ENCODE measurements around the gene SMIM3.
"Not testable (repeated sequence)": the region's sequence is repeated elsewhere in the genome, so short reads cannot be mapped to it uniquely, and the experiment has no call there.

The SMIM3 gene

DNA sequence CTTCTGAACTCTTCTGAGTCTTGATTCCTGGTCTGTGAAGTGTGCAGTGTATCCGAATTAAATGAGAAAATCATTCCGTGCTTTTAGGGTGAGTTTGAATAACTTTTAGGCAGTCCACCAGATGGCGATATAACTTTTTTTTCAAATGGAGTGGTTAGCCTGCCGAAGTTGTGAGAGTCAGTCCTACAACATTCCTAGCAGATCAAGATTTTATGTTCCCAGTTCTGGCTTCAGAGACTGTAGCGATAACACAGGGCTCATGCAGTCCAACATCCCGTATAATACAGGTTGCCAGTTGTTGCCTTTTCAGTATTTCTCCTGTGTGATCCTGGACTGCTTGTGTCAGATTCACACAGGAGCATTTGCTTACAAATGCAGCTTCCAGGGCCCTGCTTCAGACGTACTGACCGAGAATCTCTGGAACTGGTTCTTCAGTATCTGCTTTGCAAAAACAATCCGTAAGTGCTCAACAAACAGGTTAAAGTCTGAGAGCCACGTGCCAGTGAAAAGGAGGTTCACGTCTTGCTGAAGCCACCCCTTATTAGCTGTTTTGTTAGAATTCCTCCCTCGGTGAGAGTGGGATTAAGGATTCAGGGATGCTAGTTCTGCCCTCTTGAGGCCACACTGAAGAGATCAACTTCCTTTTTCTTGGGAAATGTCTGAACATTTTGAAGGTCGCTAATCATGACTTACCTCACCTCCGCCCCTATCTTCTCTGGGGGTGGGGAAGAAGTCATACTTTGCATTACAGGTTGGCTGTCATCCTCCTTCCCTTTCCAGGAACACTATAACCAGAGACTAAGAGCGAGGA lies 22.8 kb downstream of the SMIM3 start:
- DNase-seq = no peak

GRCh38 chr5:150804388-150804787 lies 25.8 kb downstream of the SMIM3 start:
- DNase-seq = no peak

- no peak for DNase-seq
Measured at GRCh38 chr5:150809363-150809762, 30.8 kb downstream of the SMIM3 start.

- DNase-seq = no peak
Measured at GRCh38 chr5:150815010-150815409, 36.5 kb downstream of the SMIM3 start.

DNA sequence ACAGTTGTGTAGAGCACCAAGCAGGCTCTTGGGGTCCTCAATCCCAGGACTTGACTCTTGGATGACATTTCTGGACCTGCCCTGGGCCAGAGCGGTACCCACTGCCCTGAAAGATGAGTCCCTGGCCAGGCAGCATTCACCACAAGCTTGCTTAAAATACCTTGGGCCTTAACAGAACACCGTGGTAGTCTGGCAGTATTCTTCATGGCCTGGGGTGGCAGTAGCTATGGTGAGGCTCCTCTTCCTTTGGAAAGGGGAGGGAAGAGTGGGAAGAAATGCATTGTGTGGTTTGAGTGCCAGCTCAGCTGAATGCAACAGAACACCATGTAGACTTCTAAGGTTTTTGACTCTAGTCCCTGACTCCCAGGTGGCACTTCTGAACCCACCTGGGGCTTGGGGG lies 38.4 kb downstream of the SMIM3 start:
- no peak for DNase-seq

DNA sequence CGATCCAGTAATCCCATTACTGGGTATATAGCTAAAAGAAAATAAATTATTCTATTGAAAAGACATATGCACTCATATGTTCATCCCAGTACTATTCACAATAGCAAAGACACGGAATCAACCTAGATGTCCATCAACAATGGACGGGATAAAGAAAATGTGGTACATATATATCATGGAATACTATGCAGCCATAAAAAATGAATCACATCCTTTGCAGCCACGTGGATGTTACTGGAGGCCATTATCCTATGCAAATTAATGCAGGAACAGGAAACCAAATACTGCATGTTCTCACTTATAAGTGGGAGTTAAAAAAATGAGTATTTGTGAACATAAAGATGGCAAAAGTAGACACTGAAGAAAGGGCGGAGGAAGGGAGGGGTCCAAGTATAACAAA lies 51.2 kb downstream of the SMIM3 start:
- DNase-seq = no peak

DNA sequence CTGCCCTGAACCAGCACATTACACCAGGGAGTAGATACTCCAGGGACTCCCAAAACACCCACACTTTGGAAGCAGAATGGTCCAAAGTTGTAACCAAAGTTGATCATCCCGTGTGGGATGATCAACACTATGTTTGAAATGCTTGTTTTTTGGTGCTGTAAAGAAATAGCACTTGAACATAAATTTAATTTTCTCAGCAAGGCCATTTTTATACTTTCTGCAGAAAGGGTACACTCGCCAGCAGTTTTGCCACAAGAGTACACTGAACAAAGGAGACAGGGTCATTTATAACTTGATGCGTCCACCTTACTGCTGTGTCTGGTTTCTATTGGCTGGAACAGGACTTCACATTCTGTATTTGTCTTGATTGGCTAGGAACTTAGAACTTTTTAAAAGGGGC lies 53.3 kb downstream of the SMIM3 start:
- DNase-seq = not testable (repeated sequence)

DNA sequence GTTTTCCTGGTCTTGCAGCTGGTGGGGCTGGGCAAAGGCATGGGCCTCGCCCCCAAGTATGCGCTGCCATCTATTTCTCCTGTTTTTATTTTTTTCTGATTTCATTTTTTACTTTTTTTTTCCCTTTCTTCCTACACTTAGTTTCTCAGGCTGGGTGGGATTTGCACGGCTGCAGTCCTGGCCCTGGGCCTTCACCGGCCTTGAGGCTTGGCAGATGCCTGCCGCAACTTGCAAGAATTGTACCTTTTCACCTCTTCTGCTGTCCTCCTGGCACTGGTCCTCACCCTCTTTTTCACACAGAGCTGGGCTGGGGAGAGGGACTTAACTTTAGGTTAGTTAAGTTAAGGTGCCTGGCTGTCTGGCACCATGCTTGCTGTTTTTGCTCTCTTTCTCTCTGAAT lies 57.5 kb downstream of the SMIM3 start:
- DNase-seq = no peak

- no peak for DNase-seq
Measured at GRCh38 chr5:150836703-150837102, 58.1 kb downstream of the SMIM3 start.

DNA sequence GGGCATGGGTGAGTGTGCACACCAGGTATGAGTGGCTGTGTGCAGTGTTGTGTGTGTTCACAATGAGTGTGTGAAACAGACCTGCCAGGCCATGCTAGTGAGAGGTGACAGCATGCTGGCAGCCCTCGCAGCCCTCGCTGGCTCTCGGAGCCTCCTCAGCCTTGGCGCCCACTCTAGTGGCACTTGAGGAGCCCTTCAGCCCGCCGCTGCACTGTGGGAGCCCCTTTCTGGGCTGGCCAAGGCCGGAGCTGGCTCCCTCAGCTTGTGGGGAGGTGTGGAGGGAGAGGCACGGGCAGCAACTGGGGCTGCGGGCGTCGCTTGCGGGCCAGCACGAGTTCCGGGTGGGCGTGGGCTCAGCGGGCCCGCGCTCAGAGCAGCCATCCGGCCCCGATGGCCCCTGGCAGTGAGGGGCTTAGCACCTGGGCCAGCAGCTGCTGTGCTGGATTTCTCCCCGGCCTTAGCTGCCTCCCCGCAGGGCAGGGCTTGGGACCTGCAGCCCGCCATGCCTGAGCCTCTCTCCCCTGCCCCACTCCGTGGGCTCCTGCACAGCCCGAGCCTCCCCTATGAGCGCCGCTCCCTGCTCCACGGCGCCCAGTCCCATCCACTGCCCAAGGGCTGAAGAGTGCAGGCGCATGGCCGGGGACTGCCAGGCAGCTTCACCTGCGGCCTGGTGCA lies 66.8 kb downstream of the SMIM3 start:
- not testable (repeated sequence) for DNase-seq

- not testable (repeated sequence) for DNase-seq
Measured at GRCh38 chr5:150846308-150846653, 67.7 kb downstream of the SMIM3 start, which contains the start of gene IRGM. TSS of gene IRGM (plus strand) at chr5:150846521. CDS start at chr5:150848124, 1,603 bp downstream.
